GM12878 (cell line): Measurements from ENCODE around the gene VARS1. TPM values are rescaled to one million over a fixed set of nuclear protein-coding genes. Genes with fewer than 3 reads are reported as not detected.
A peak's percentile ranks its signal among the peaks of the same experiment; 100 is the strongest.
"Not testable (repeated sequence)": the region's sequence is repeated elsewhere in the genome, so short reads cannot be mapped to it uniquely, and the experiment has no call there.

Experiments
- ATAC-seq: fragments of 200-7000 bp; cut with Tn5 transposase; 3 replicates; pipeline ENCODE4 v1.9.1; 2020; ENCODE audit warnings: mild to moderate bottlenecking, moderate library complexity
- BruUV-seq: library from RNA; stranded (reverse); fragments of 400-500 nt; replicated peaks from 2 replicates; lab custom pipeline; 2021; lab: Mats Ljungman, UMichigan
- CTCF ChIA-PET: fragments of 300-600 bp; sonication (Branson Sonifier 250); formaldehyde crosslinking; extraction: SDS; loops from one replicate; lab custom pipeline; 2021; ENCODE audit warnings: inconsistent platforms; lab: Yijun Ruan, JAX
- POLR2A ChIA-PET: fragments of 350-600 bp; formaldehyde crosslinking; extraction: SDS; loops from one replicate; lab custom pipeline; 2021; ENCODE audit warnings: inconsistent platforms; lab: Charles Lee
- RAD21 ChIA-PET: fragments of 300-600 bp; sonication (Branson Sonifier 250); formaldehyde crosslinking; loops from one replicate; lab custom pipeline; 2023; ENCODE audit warnings: antibody characterized with exemption; ENCODE audit not compliant: unreplicated experiment; lab: Charles Lee
- SMC1A ChIA-PET: fragments of 300-600 bp; sonication (Branson Sonifier 250); formaldehyde crosslinking; loops from one replicate; lab custom pipeline; 2023; ENCODE audit not compliant: unreplicated experiment, uncharacterized antibody; lab: Charles Lee
- DNase-seq: peaks from one replicate; pipeline ENCODE4 v3.0.0-alpha.2; 2011; ENCODE audit warnings: low read depth, low spot score
- FAIRE-seq: peaks from 3 replicates; lab custom pipeline; 2011; peaks lifted over from hg19 to GRCh38; lab: Jason Lieb, UNC
- H2AFZ ChIP-seq: 2 replicates; pipeline ENCODE4 v1.6.0; 2011; ENCODE audit warnings: low read depth, low read length, control low read depth; ENCODE audit not compliant: control insufficient read depth
- H3K27ac ChIP-seq: 2 replicates; pipeline ENCODE4 v1.5.1; 2011; ENCODE audit warnings: control low read depth; ENCODE audit not compliant: control insufficient read depth, insufficient read depth
- H3K27me3 ChIP-seq, 2 experiments: replicated peaks in 1 of 2; 2 replicates each; pipeline versions ENCODE4 v1.6.0 to v1.6.1; 2011; ENCODE audit warnings: low read length in 1 of 2; ENCODE audit not compliant: control insufficient read depth in 2 of 2, insufficient read depth in 2 of 2
- H3K36me3 ChIP-seq, 2 experiments: 2 replicates each; pipeline ENCODE4 v1.5.1; 2011; ENCODE audit warnings: low read length in 1 of 2; ENCODE audit not compliant: control insufficient read depth in 2 of 2, insufficient read depth in 2 of 2
- H3K4me1 ChIP-seq: 2 replicates; pipeline ENCODE4 v1.6.1; 2011; ENCODE audit warnings: mild to moderate bottlenecking, low read length, moderate library complexity, mixed read lengths; ENCODE audit not compliant: control insufficient read depth, insufficient read depth
- H3K4me2 ChIP-seq: 2 replicates; pipeline ENCODE4 v1.6.0; 2011; ENCODE audit warnings: control low read depth; ENCODE audit not compliant: control insufficient read depth, insufficient read depth
- H3K4me3 ChIP-seq: fragments of 200-600 bp; sonication (generic); 2 replicates; pipeline ENCODE4 v1.5.1; 2016
- H3K79me2 ChIP-seq: 2 replicates; pipeline ENCODE4 v1.6.0; 2011; ENCODE audit warnings: low read length; ENCODE audit not compliant: control insufficient read depth, insufficient read depth
- H3K9ac ChIP-seq: 2 replicates; pipeline ENCODE4 v1.8.0; 2011; ENCODE audit warnings: low read length, control low read depth, mixed read lengths; ENCODE audit not compliant: control insufficient read depth, insufficient read depth
- H3K9me3 ChIP-seq: replicated peaks from 3 replicates; pipeline ENCODE4 v1.5.1; 2011; ENCODE audit warnings: mild to moderate bottlenecking, low read length; ENCODE audit not compliant: control insufficient read depth, insufficient read depth
- H4K20me1 ChIP-seq: 2 replicates; pipeline ENCODE4 v1.6.0; 2011; ENCODE audit not compliant: control insufficient read depth, insufficient read depth
- IKZF1 ChIP-seq: fragments of 450-650 bp; conservative IDR thresholded peaks from 2 replicates; pipeline ENCODE4 v1.6.1; 2017; ENCODE audit warnings: antibody characterized with exemption, mild to moderate bottlenecking
- MLLT1 ChIP-seq: fragments of 450-650 bp; IDR thresholded peaks from 2 replicates; pipeline ENCODE4 v1.6.1; 2016; ENCODE audit warnings: mild to moderate bottlenecking
- USF1 ChIP-seq: IDR thresholded peaks from 2 replicates; pipeline ENCODE4 v1.6.1; 2011; ENCODE audit warnings: borderline replicate concordance, low read depth, mild to moderate bottlenecking, moderate library complexity, mixed read lengths, low read length; ENCODE audit not compliant: insufficient read depth; ENCODE audit errors: extremely low read length
- WGBS: methylation state at CpG from one replicate; pipeline ENCODE4 v1.1.6; 2016; ENCODE audit warnings: low lambda C conversion rate; ENCODE audit not compliant: insufficient replicate concordance, insufficient coverage; ENCODE audit errors: missing lambda C conversion rate; 5-methylcytosine and 5-hydroxymethylcytosine counted together
- in situ Hi-C: fragments of 300-500 bp; cut with MboI; formaldehyde crosslinking; loops from 9 replicates; pipeline ENCODE4 v1.14.3; 2018; ENCODE audit warnings: mixed read lengths
- intact Hi-C: fragments of 100-400 bp; cut with micrococcal nuclease; formaldehyde crosslinking; loops from one replicate; pipeline ENCODE4 v1.14.2; 2022; ENCODE audit not compliant: unreplicated experiment
- polyA plus RNA-seq, 11 experiments: library from polyadenylated mRNA; depleted of rRNA in 4 of 11; unstranded in 6 of 11; stranded (reverse) in 5 of 11; fragments of >200 nt; fragmentation: Nextera tagmentation in 4 of 11; fragmentation: Illumina TruSeq in 1 of 11; extraction: Ambion mirVana in 4 of 11; extraction: Trizol in 1 of 11; gene quantifications; 1 replicate in 1 of 11; 2 replicates in 10 of 11; pipeline versions ENCODE4 v1.2.1 to v1.2.3, GENCODE V29; 2011 to 2016; ENCODE audit warnings: inconsistent platforms in 2 of 11, missing spikeins in 2 of 11, low read depth in 1 of 11
- total RNA-seq, 4 experiments: library from RNA; depleted of rRNA in 3 of 4; stranded (reverse); fragments of >200 nt in 3 of 4; fragmentation: Illumina TruSeq in 1 of 4; extraction: Trizol in 1 of 4; gene quantifications; 2 replicates each; pipeline versions ENCODE4 v1.2.1 to v1.2.3, GENCODE V29; 2013 to 2021

VARS1 gene
- total and polyA plus RNA-seq, 10 of the 15 experiments (the other 5 are each of a cell fraction or from before 2014, with no cell fraction given), result 1.2 to 243 (median 80.7) TPM

GRCh38 chr6:31793927-31794245 lies 1.7 kb downstream of the VARS1 start:
- Histone ChIP-seq H3K9ac (peak overlapping the region; percentile 81; the same call in 1 of the 2 replicates), H3K4me1 (peaks cover 12% of the 10 kb centered on the region), H3K79me2 (peaks cover 21% of the 10 kb centered on the region), H3K4me2 (peak overlapping the region; percentile 47), H3K4me3 (peak overlapping the region; percentile 81), H3K36me3 (peaks cover 4 to 11% of the 10 kb centered on the region in 2 experiments; a peak in 3 of 4 replicates)
- H3K27ac ChIP-seq, SMC1A ChIA-PET, DNase-seq, H3K27me3 ChIP-seq, BruUV-seq, FAIRE-seq, H3K9me3 ChIP-seq, ATAC-seq, intact Hi-C loops, in situ Hi-C loops, H4K20me1 ChIP-seq, H2AFZ ChIP-seq: not testable (repeated sequence)
- ChIA-PET POLR2A (interaction anchor here (0.6 to 3.5 kb wide), 3 partner anchors 21 to 87 kb away, joined by 3 to 28 read pairs (median 6); partner anchors contain the start of genes HSPA1B and LY6G6F), CTCF (interaction anchor here (1.2 to 3.3 kb wide), 2 partner anchors 15 to 23 kb away, joined by 3 to 12 read pairs; partner anchors contain the start of gene VWA7), RAD21 (interaction anchor here (0.7 to 1.5 kb wide), 2 partner anchors 61 to 220 kb away, joined by 3 read pairs; no protein-coding TSS in a partner anchor)
- TF ChIP-seq MLLT1, result peak; percentile 23; the same call in 1 of the 2 replicates
- WGBS, result 88% methylated on average over 6 of the region's 6 CpGs

GRCh38 chr6:31792761-31793171 lies 2.8 kb downstream of the VARS1 start:
- FAIRE-seq (no peak), ATAC-seq (peak; percentile 33), DNase-seq (no peak)
- in situ Hi-C loops (no loop called here), intact Hi-C loops (no loop called here)
- POLR2A ChIA-PET, result no interaction called here
- Histone ChIP-seq H4K20me1 (no peaks in the 10 kb centered on the region), H3K27me3 (no peaks in the 10 kb centered on the region), H3K27ac (no peak overlapping the region), H3K4me2 (peak overlapping the region; percentile 57), H3K36me3 (peaks cover 4 to 11% of the 10 kb centered on the region in 2 experiments; a peak in 3 of 4 replicates), H3K9me3 (no peaks in the 10 kb centered on the region), H3K4me3 (no peak overlapping the region), H3K9ac (no peak overlapping the region), H3K79me2 (peaks cover 21% of the 10 kb centered on the region), H3K4me1 (peaks cover 12% of the 10 kb centered on the region)
- WGBS, result 33% methylated on average over 12 of the region's 12 CpGs
- SMC1A ChIA-PET, result interaction anchor here (0.7 to 2.2 kb wide), 2 partner anchors 30 to 54 kb away, joined by 3 to 11 read pairs; no protein-coding TSS in a partner anchor
- CTCF ChIA-PET, result interaction anchor here (1.0 to 2.2 kb wide), 4 partner anchors 8 to 63 kb away, joined by 3 to 9 read pairs (median 5); no protein-coding TSS in a partner anchor
- RAD21 ChIA-PET, result no interaction called here
- no TSS peak for BruUV-seq
- TF ChIP-seq USF1 (no peak), IKZF1 (0 out of 2 replicates have a peak, but pooled peaks have one; percentile 28)
- TF ChIP-seq, all 136 proteins: peak for 1
- no peak overlapping the region for H2AFZ ChIP-seq
